ENCODE data around the gene NTN1. TPM values are rescaled to one million over a fixed set of nuclear protein-coding genes. Genes with fewer than 3 reads are reported as not detected.

Gene NTN1
- total RNA-seq, 4 donors from 2014 or later: 74.3 to 211 (median 107) TPM

DNA sequence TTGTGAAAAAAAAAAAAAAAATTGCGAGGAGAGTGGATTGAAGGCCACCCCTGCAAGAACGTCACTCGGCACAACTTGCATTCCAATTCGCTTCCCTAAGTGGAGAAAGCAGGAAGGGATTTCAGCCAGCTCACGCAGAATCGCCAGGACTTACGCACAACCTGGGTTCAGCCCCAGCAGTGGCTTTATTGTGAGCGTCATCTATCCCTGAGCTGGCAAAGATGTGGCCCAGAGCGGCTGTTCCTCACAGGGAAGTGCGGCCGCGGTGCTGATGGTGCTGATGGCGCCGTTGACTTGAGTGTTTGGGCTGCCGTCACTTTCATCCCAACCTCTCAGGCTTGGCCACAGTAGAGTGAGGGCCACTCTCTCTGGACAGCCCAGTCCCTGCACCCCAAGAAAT, 197.6 kb downstream of the NTN1 start:
- no peak for TF ChIP-seq EP300 (IDR thresholded peaks at IDR 0.05)
- TF ChIP-seq CTCF (IDR thresholded peaks at IDR 0.05): no peak
- TF ChIP-seq POLR2A (IDR thresholded peaks at IDR 0.05): no peak
- no peak for TF ChIP-seq POLR2AphosphoS5 (IDR thresholded peaks at IDR 0.05)
- ATAC-seq: no peak
- peaks cover 0 to 52% (median 7%) of the 10 kb centered on the region in 3 donors for H3K4me1 ChIP-seq
- H3K36me3 ChIP-seq: peaks cover 0 to 33% of the 10 kb centered on the region in 2 donors
- 92 to 93% methylated on average over 5 to 11 of the region's 15 CpGs for WGBS, 2 donors (ENCODE audit: low coverage in 1 of 2)
- H3K9me3 ChIP-seq: peaks cover 0 to 14% (median 0%) of the 10 kb centered on the region in 3 donors
- H3K4me3 ChIP-seq: no peak overlapping the region
- H3K27ac ChIP-seq: peak overlapping the region in 3 of 4 donors; percentile 7 to 91 (median 63)
- no peaks in the 10 kb centered on the region for H3K27me3 ChIP-seq

GRCh38 chr17:9219631-9220397, 198.5 kb downstream of the NTN1 start:
- peaks cover 0 to 56% (median 7%) of the 10 kb centered on the region in 3 donors for H3K4me1 ChIP-seq
- WGBS, 2 donors (ENCODE audit: low coverage in 1 of 2): 93 to 94% methylated on average over 3 to 9 of the region's 13 CpGs
- no peak overlapping the region for H3K4me3 ChIP-seq
- H3K9me3 ChIP-seq: peaks cover 0 to 14% (median 0%) of the 10 kb centered on the region in 3 donors
- TF ChIP-seq POLR2A (IDR thresholded peaks at IDR 0.05) (no peak), CTCF (IDR thresholded peaks at IDR 0.05) (no peak), POLR2AphosphoS5 (IDR thresholded peaks at IDR 0.05) (no peak)
- H3K36me3 ChIP-seq: peaks cover 0 to 33% of the 10 kb centered on the region in 2 donors
- peak overlapping the region in 2 of 4 donors; percentile 36 to 91 for H3K27ac ChIP-seq
- no peak for ATAC-seq
- H3K27me3 ChIP-seq: no peaks in the 10 kb centered on the region

DNA sequence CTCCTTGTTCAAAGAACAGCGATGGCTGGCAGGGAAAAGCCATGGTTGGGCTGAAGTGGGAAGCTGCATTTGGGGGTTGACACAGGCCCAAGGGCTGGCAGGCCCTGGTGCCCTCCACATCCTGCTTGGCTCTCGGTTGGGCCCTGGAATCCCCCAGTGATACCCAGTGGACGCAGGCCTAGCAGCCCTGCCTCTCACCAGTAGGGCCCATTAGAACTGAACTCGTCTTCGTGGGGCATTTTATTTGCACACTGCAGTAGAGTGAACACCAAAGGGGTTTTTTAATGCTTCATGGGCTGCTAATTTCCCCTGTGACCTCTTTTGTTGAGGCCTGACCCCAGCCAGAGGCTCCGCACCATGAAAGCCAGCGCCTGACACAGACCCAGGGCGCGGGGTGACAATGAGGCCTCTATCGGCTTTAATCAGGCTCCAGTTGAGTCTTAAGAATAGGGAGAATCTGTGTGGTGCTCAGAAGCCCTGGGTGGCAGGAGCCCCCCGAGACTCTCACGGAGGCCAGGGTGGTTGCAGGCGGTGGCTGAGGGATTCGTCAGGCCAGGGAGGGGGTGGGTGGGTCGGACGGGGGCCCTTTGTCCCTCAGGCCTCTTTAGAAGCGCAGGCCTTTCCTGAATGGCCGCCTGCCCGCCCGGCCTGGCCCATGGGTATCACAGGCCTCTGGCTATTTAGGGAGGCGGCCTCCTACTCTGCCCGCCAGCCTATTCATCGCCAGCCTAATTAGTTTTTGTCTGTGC, 199.3 kb downstream of the NTN1 start:
- H3K9me3 ChIP-seq: peaks cover 0 to 10% (median 0%) of the 10 kb centered on the region in 3 donors
- no peak overlapping the region for H3K4me3 ChIP-seq
- ATAC-seq: no peak
- peaks cover 0 to 33% of the 10 kb centered on the region in 2 donors for H3K36me3 ChIP-seq
- peak overlapping the region in 3 of 4 donors; percentile 19 to 91 (median 36) for H3K27ac ChIP-seq
- TF ChIP-seq POLR2A (IDR thresholded peaks at IDR 0.05): no peak
- no peak for TF ChIP-seq POLR2AphosphoS5 (IDR thresholded peaks at IDR 0.05)
- no peak for TF ChIP-seq EP300 (IDR thresholded peaks at IDR 0.05)
- no peak for TF ChIP-seq CTCF (IDR thresholded peaks at IDR 0.05)
- no peaks in the 10 kb centered on the region for H3K27me3 ChIP-seq
- 95 to 96% methylated on average over 5 to 9 of the region's 23 CpGs for WGBS, 2 donors (ENCODE audit: low coverage in 1 of 2)
- peaks cover 0 to 63% (median 7%) of the 10 kb centered on the region in 3 donors for H3K4me1 ChIP-seq

GRCh38 chr17:9221147-9221921, 200.0 kb downstream of the NTN1 start:
- no peak for TF ChIP-seq POLR2A (IDR thresholded peaks at IDR 0.05)
- TF ChIP-seq POLR2AphosphoS5 (IDR thresholded peaks at IDR 0.05): no peak
- no peak for TF ChIP-seq EP300 (IDR thresholded peaks at IDR 0.05)
- TF ChIP-seq CTCF (IDR thresholded peaks at IDR 0.05): no peak
- Histone ChIP-seq H3K9me3 (peaks cover 0 to 2% (median 0%) of the 10 kb centered on the region in 3 donors), H3K4me3 (no peak overlapping the region), H3K27me3 (no peaks in the 10 kb centered on the region), H3K27ac (peak overlapping the region in 3 of 4 donors; percentile 19 to 91 (median 36)), H3K4me1 (peaks cover 0 to 67% (median 7%) of the 10 kb centered on the region in 3 donors), H3K36me3 (peaks cover 0 to 26% of the 10 kb centered on the region in 2 donors)
- WGBS, 2 donors (ENCODE audit: low coverage in 1 of 2): 94% methylated on average over 8 of the region's 25 CpGs; no CpG with 5 or more reads in 1 of the 2 donors
- ATAC-seq: no peak

All from gastroesophageal sphincter (tissue), 4 donors.